GM12878 (cell line): Measurements from ENCODE around the gene CDKN2A. TPM values are rescaled to one million over a fixed set of nuclear protein-coding genes. Genes with fewer than 3 reads are reported as not detected.

Source experiments
- ATAC-seq: fragments of 200-7000 bp; cut with Tn5 transposase; 3 replicates; pipeline ENCODE4 v1.9.1; 2020; ENCODE audit warnings: mild to moderate bottlenecking, moderate library complexity
- BruUV-seq: library from RNA; stranded (reverse); fragments of 400-500 nt; replicated peaks from 2 replicates; lab custom pipeline; 2021; lab: Mats Ljungman, UMichigan
- CTCF ChIA-PET: fragments of 300-600 bp; sonication (Branson Sonifier 250); formaldehyde crosslinking; extraction: SDS; loops from one replicate; lab custom pipeline; 2021; ENCODE audit warnings: inconsistent platforms; lab: Yijun Ruan, JAX
- POLR2A ChIA-PET: fragments of 350-600 bp; formaldehyde crosslinking; extraction: SDS; loops from one replicate; lab custom pipeline; 2021; ENCODE audit warnings: inconsistent platforms; lab: Charles Lee
- RAD21 ChIA-PET: fragments of 300-600 bp; sonication (Branson Sonifier 250); formaldehyde crosslinking; loops from one replicate; lab custom pipeline; 2023; ENCODE audit warnings: antibody characterized with exemption; ENCODE audit not compliant: unreplicated experiment; lab: Charles Lee
- SMC1A ChIA-PET: fragments of 300-600 bp; sonication (Branson Sonifier 250); formaldehyde crosslinking; loops from one replicate; lab custom pipeline; 2023; ENCODE audit not compliant: unreplicated experiment, uncharacterized antibody; lab: Charles Lee
- DNase-seq: peaks from one replicate; pipeline ENCODE4 v3.0.0-alpha.2; 2011; ENCODE audit warnings: low read depth, low spot score
- FAIRE-seq: peaks from 3 replicates; lab custom pipeline; 2011; peaks lifted over from hg19 to GRCh38; lab: Jason Lieb, UNC
- H2AFZ ChIP-seq: 2 replicates; pipeline ENCODE4 v1.6.0; 2011; ENCODE audit warnings: low read depth, low read length, control low read depth; ENCODE audit not compliant: control insufficient read depth
- H3K27ac ChIP-seq: 2 replicates; pipeline ENCODE4 v1.5.1; 2011; ENCODE audit warnings: control low read depth; ENCODE audit not compliant: control insufficient read depth, insufficient read depth
- H3K27me3 ChIP-seq, 2 experiments: replicated peaks in 1 of 2; 2 replicates each; pipeline versions ENCODE4 v1.6.0 to v1.6.1; 2011; ENCODE audit warnings: low read length in 1 of 2; ENCODE audit not compliant: control insufficient read depth in 2 of 2, insufficient read depth in 2 of 2
- H3K36me3 ChIP-seq, 2 experiments: 2 replicates each; pipeline ENCODE4 v1.5.1; 2011; ENCODE audit warnings: low read length in 1 of 2; ENCODE audit not compliant: control insufficient read depth in 2 of 2, insufficient read depth in 2 of 2
- H3K4me1 ChIP-seq: 2 replicates; pipeline ENCODE4 v1.6.1; 2011; ENCODE audit warnings: mild to moderate bottlenecking, low read length, moderate library complexity, mixed read lengths; ENCODE audit not compliant: control insufficient read depth, insufficient read depth
- H3K4me2 ChIP-seq: 2 replicates; pipeline ENCODE4 v1.6.0; 2011; ENCODE audit warnings: control low read depth; ENCODE audit not compliant: control insufficient read depth, insufficient read depth
- H3K4me3 ChIP-seq: fragments of 200-600 bp; sonication (generic); 2 replicates; pipeline ENCODE4 v1.5.1; 2016
- H3K79me2 ChIP-seq: 2 replicates; pipeline ENCODE4 v1.6.0; 2011; ENCODE audit warnings: low read length; ENCODE audit not compliant: control insufficient read depth, insufficient read depth
- H3K9ac ChIP-seq: 2 replicates; pipeline ENCODE4 v1.8.0; 2011; ENCODE audit warnings: low read length, control low read depth, mixed read lengths; ENCODE audit not compliant: control insufficient read depth, insufficient read depth
- H3K9me3 ChIP-seq: replicated peaks from 3 replicates; pipeline ENCODE4 v1.5.1; 2011; ENCODE audit warnings: mild to moderate bottlenecking, low read length; ENCODE audit not compliant: control insufficient read depth, insufficient read depth
- H4K20me1 ChIP-seq: 2 replicates; pipeline ENCODE4 v1.6.0; 2011; ENCODE audit not compliant: control insufficient read depth, insufficient read depth
- CBFB ChIP-seq: IDR thresholded peaks from 2 replicates; pipeline ENCODE4 v1.6.1; 2016; ENCODE audit warnings: antibody characterized with exemption, low read depth
- CHD2 ChIP-seq: IDR thresholded peaks from 2 replicates; pipeline ENCODE4 v1.6.1; 2011; ENCODE audit warnings: low read depth, low read length, improper control_type of control experiment, borderline replicate concordance
- FOS ChIP-seq: IDR thresholded peaks from 3 replicates; pipeline ENCODE4 v1.6.1; 2011; ENCODE audit warnings: borderline replicate concordance; ENCODE audit not compliant: insufficient read length; ENCODE audit errors: extremely low read depth
- IKZF1 ChIP-seq: fragments of 450-650 bp; conservative IDR thresholded peaks from 2 replicates; pipeline ENCODE4 v1.6.1; 2017; ENCODE audit warnings: antibody characterized with exemption, mild to moderate bottlenecking
- POLR2AphosphoS5 ChIP-seq: IDR thresholded peaks from 2 replicates; pipeline ENCODE4 v1.6.1; 2011; ENCODE audit warnings: mild to moderate bottlenecking, low read length, inconsistent platforms
- RAD21 ChIP-seq: IDR thresholded peaks from 2 replicates; pipeline ENCODE4 v1.6.1; 2011; ENCODE audit warnings: mild to moderate bottlenecking, low read depth, low read length, moderate library complexity; ENCODE audit not compliant: insufficient read depth
- SMC3 ChIP-seq: IDR thresholded peaks from 2 replicates; pipeline ENCODE4 v1.6.1; 2011; ENCODE audit warnings: low read length, improper control_type of control experiment, borderline replicate concordance
- WGBS: methylation state at CpG from one replicate; pipeline ENCODE4 v1.1.6; 2016; ENCODE audit warnings: low lambda C conversion rate; ENCODE audit not compliant: insufficient replicate concordance, insufficient coverage; ENCODE audit errors: missing lambda C conversion rate; 5-methylcytosine and 5-hydroxymethylcytosine counted together
- in situ Hi-C: fragments of 300-500 bp; cut with MboI; formaldehyde crosslinking; loops from 9 replicates; pipeline ENCODE4 v1.14.3; 2018; ENCODE audit warnings: mixed read lengths
- intact Hi-C: fragments of 100-400 bp; cut with micrococcal nuclease; formaldehyde crosslinking; loops from one replicate; pipeline ENCODE4 v1.14.2; 2022; ENCODE audit not compliant: unreplicated experiment
- polyA plus RNA-seq, 11 experiments: library from polyadenylated mRNA; depleted of rRNA in 4 of 11; unstranded in 6 of 11; stranded (reverse) in 5 of 11; fragments of >200 nt; fragmentation: Nextera tagmentation in 4 of 11; fragmentation: Illumina TruSeq in 1 of 11; extraction: Ambion mirVana in 4 of 11; extraction: Trizol in 1 of 11; gene quantifications; 1 replicate in 1 of 11; 2 replicates in 10 of 11; pipeline versions ENCODE4 v1.2.1 to v1.2.3, GENCODE V29; 2011 to 2016; ENCODE audit warnings: inconsistent platforms in 2 of 11, missing spikeins in 2 of 11, low read depth in 1 of 11
- total RNA-seq, 4 experiments: library from RNA; depleted of rRNA in 3 of 4; stranded (reverse); fragments of >200 nt in 3 of 4; fragmentation: Illumina TruSeq in 1 of 4; extraction: Trizol in 1 of 4; gene quantifications; 2 replicates each; pipeline versions ENCODE4 v1.2.1 to v1.2.3, GENCODE V29; 2013 to 2021
- TF ChIP-seq, protein P1 (sequence below), 3 experiments: IDR thresholded peaks in 2 of 3; conservative IDR thresholded peaks in 1 of 3; 2 replicates each; pipeline ENCODE4 v1.5.1; 2011; ENCODE audit warnings: low read depth in 3 of 3, low read length in 3 of 3, mild to moderate bottlenecking in 3 of 3, control low read depth in 2 of 3, moderate library complexity in 2 of 3, inconsistent platforms in 1 of 3, mixed read lengths in 1 of 3; ENCODE audit not compliant: control insufficient read depth in 2 of 3, insufficient read depth in 1 of 3; ENCODE audit errors: extremely low read depth in 1 of 3

CDKN2A gene
- total and polyA plus RNA-seq, 10 of the 15 experiments (the other 5 are each of a cell fraction or from before 2014, with no cell fraction given) = 0.84 to 41.2 (median 18.4) TPM

DNA sequence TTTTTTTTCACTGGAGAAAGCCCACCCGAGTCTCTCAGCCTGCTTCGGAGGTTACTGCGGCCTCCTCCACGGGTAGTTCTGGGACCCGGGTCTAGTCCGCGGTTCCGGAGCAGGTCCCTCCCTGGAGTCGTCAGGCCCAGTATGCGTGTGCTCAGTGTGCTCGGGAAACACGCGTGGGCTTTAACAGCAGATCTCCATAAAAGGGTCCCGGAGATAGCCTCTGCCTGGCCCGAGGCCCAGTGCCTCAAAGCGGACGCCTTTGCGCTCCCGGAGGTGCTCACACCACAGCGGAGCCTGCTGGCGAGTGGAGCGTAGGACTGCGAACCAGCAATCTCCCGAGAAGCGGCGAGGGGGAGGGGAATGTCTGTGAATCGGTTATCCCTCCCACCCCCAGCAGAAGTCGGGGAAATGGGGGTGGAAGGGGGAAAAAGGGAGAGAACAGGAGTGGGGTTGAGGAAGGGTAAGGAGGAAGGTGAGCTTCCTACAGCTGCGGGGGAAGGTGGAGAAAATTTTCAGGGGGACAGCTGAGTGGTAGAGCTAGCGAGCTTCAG lies 28.7 kb downstream of the CDKN2A start:
- Histone ChIP-seq H4K20me1 (no peaks in the 10 kb centered on the region), H3K4me3 (peak overlapping the region; percentile 57), H3K9ac (peak overlapping the region; percentile 45; the same call in 1 of the 2 replicates), H3K36me3 (no peaks in the 10 kb centered on the region), H3K9me3 (peaks cover 8% of the 10 kb centered on the region; the same call in 2 of the 3 replicates), H3K27me3 (peaks cover 0 to 8% of the 10 kb centered on the region in 2 experiments; a peak in 2 of 4 replicates), H2AFZ (peak overlapping the region; percentile 74), H3K4me2 (peak overlapping the region; percentile 89), H3K79me2 (no peaks in the 10 kb centered on the region), H3K4me1 (peaks cover 8% of the 10 kb centered on the region), H3K27ac (no peak overlapping the region)
- peak; percentile 96 for ATAC-seq
- ChIA-PET SMC1A (interaction anchor here (0.6 kb wide), 1 partner anchor 43 kb away, joined by 3 read pairs; no protein-coding TSS in a partner anchor), POLR2A (no interaction called here), RAD21 (no interaction called here), CTCF (interaction anchor here (0.9 kb wide), 2 partner anchors 42 to 72 kb away, joined by 3 read pairs; no protein-coding TSS in a partner anchor)
- no TSS peak for BruUV-seq
- TF ChIP-seq RAD21 = peak; percentile 52
- TF ChIP-seq, protein P1, sequence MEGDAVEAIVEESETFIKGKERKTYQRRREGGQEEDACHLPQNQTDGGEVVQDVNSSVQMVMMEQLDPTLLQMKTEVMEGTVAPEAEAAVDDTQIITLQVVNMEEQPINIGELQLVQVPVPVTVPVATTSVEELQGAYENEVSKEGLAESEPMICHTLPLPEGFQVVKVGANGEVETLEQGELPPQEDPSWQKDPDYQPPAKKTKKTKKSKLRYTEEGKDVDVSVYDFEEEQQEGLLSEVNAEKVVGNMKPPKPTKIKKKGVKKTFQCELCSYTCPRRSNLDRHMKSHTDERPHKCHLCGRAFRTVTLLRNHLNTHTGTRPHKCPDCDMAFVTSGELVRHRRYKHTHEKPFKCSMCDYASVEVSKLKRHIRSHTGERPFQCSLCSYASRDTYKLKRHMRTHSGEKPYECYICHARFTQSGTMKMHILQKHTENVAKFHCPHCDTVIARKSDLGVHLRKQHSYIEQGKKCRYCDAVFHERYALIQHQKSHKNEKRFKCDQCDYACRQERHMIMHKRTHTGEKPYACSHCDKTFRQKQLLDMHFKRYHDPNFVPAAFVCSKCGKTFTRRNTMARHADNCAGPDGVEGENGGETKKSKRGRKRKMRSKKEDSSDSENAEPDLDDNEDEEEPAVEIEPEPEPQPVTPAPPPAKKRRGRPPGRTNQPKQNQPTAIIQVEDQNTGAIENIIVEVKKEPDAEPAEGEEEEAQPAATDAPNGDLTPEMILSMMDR (IDR thresholded peaks at IDR 0.05 in 2 of 3, conservative IDR thresholded peaks at IDR 0.05 in 1 of 3; ENCODE audit: control insufficient read depth in 2 of 3, extremely low read depth in 1 of 3, insufficient read depth in 1 of 3, low read depth in 3 of 3, low read length in 3 of 3) = peak; percentile 44 to 57 (median 47)
- 0 out of 2 replicates have a peak, but pooled peaks have one; percentile 14 for TF ChIP-seq CHD2
- peak; percentile 24; the same call in 1 of the 2 replicates for TF ChIP-seq SMC3
- peak; percentile 3; the same call in 1 of the 2 replicates for TF ChIP-seq CBFB
- TF ChIP-seq POLR2AphosphoS5 = no peak
- TF ChIP-seq IKZF1 = peak; percentile 11; the same call in 1 of the 2 replicates
- no peak for TF ChIP-seq FOS
- WGBS = 9% methylated on average over 30 of the region's 30 CpGs
- intact Hi-C loops (loop anchor here (1.0 kb wide), 1 partner anchor 152 kb away; no protein-coding TSS in a partner anchor), in situ Hi-C loops (loop anchor here (5.0 kb wide), 1 partner anchor 52 kb away; no protein-coding TSS in a partner anchor)
- FAIRE-seq = no peak
- no peak for DNase-seq
